Skin of body (tissue), 2 donors: ENCODE measurements around the gene PMM2. TPM values are rescaled to one million over a fixed set of nuclear protein-coding genes. Genes with fewer than 3 reads are reported as not detected.

Experiments used
- DNase-seq: peaks from one replicate; lab custom pipeline; 2025; lab: John Stamatoyannopoulos, UW
- total RNA-seq: library from RNA; depleted of rRNA; stranded (reverse); fragments of >200 nt; gene quantifications from one replicate; pipeline ENCODE4 v1.2.3, GENCODE V29; 2014

The PMM2 gene
- total RNA-seq, 1 donor from 2014 or later = 28.8 TPM

DNA sequence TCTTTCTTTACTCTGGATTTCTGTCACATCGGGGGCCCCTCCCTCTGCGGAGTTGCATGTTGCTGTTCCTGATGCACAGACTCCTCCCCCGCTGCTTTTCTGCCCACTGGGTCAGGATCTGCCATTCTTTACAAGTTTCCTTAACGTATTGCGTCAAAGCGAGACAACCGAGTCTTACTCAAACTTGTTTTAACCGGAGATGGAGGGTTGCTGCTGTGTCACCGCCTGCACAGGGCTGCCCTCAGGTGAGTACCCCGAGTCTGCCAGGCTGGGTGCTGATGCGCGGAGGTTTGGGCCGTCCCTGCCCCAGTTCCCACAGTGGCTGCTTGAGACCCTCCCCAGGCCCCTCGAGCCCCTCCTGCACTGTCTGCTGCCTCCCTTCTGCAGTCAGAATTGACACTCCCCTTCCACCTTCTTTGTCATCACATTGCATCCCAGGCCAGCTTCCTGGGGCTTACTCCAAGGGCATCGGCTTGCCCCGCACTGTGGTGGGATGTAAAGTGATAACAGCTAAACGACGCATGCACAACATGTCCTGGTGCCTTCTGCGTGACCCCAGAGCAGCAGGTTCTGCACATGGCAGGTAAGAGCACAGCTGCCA is 51.9 kb downstream of the PMM2 start:
- no peak for DNase-seq

DNA sequence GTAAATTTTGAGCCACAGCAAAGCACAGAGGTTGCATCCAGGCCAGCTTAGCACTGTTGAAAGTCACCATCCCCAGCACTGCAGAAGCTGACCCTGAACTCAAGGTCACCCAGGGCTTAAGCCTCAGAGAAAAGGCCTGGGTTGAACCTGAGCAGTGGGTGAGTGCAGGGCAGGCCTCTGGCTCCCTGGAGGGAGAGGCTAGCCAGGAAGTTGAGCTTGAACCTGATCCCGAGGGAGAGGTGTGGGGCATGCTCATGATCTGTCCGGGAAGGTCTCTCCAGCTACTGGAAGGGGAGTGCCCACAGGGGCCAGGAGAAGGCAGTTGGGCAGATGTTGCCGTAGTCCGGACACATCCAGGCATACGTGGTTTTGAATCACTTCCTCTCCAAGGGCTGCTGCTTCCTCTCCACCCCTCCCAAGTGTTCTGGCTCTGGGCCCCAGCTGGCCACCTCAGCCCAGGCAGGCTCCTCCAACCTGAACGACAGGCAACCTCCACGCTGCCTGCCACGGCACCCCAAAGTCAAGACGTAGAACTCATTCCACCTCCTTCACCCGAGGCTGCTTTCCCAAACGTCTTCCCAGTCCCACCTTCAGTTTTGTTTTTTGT is 52.7 kb downstream of the PMM2 start:
- DNase-seq = no peak

DNA sequence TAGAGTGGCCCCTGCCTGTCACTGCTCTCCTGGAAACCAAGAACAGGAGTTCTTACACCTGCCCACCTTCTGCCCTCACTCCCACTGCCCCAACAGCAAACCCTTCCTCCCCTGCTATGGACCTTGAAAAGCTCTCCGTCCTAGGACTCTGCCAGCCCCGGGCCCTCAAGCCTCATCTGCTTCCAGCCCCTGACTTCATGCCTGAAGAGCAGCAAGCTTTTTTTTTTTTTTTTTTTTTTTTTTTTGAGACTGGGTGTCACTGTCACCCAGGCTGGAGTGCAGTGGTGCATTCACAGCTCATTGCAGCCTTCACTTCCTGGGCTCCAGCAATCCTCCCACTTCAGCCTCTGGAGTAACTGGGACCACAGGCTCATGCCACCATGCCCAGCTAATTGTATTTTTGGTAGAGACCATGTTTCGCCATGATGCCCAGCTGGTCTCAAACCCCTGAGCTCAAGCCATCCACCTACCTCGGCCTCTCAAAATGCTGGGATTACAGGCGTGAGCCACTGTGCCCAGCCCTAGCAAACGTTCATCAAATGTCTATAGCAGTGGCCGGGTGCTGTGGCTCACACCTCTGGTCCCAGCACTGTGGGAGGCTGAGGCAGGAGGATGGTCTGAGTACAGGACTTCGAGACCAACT is 54.2 kb downstream of the PMM2 start:
- DNase-seq = no peak

DNA sequence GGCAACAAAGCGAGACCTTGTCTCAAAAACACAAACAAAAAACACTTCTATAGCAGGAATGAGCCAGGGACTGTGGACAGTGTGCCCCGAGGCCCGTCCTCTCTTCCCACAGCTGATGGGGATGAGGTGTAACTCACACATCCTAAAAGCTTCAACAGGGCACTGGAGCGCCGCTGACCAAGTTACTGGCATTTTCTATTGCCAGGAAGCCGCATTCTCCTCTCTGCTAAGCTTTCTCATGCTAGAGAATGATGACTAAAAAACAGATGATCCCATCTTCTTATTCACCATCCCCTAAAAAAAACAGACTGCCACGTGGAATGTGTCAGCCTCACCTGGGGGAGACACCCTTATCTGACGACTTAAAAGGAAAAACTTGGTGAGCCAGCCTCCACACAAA is 54.9 kb downstream of the PMM2 start:
- no peak for DNase-seq

DNA sequence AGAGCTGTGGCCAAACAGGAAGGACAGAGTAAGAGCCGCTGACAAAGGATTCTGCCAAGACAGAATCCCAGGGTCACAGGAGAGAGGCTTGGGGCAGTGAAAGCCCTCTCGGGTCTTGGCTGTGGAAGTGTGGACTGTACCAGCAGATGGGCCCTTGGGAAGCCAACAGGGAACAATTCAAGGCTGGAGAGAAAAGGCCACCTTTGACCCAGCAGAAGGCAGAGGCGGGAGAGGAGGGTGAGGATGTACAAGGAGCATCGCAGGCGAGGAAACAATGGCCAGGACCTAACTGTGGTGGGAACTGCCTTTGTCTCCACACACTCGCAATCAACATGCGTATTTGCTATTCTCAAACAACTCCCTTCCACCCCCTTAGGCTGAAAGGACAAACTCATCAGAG is 55.5 kb downstream of the PMM2 start:
- no peak for DNase-seq

DNA sequence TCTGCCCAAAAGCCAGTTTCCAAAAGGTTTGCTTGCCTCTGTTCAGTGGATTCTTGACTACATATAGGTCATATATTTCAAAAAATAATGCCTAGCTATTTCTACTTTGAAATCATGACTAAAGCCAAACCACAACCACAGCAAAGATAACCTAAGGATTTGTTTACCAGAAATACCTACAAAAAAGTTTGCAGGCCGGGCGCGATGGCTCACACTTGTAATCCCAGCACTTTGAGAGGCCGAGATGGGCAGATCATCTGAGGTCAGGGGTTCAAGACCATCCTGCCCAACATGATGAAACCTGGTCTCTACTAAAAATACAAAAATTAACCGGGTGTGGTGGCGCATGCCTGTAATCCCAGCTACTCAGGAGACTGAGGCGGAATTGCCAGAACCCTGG is 56.0 kb downstream of the PMM2 start:
- no peak for DNase-seq

DNA sequence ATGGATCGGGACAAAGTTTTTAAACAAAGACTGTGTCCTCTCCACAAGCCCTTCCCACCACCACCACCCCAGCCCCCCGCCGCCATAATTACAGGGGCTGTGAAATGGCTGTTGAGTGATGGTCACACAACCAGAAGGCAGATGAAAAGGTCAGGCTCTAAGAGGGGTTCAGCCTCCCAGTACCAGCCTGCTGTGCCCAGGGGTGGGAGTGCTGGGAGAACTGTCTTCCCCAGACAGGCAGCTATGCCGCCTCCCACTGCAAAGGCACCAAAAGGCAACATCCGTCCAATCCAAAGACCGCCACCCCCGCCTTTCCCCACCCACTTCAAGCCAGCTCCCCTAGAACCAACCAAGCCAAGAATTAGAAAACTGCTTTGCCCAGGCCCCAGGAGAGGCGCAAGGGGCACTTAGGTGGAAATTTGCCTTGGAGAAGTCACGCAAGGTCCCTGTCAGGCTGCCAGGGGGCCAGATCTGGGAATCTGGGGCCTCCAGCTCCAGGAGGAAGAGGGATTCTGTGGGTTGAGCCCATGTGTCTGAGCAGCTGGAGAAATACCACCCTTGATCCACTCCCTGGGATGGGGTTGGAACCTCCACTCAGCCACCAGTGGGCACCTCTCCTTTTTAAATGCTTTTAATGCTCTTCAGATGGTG is 56.8 kb downstream of the PMM2 start:
- no peak for DNase-seq

DNA sequence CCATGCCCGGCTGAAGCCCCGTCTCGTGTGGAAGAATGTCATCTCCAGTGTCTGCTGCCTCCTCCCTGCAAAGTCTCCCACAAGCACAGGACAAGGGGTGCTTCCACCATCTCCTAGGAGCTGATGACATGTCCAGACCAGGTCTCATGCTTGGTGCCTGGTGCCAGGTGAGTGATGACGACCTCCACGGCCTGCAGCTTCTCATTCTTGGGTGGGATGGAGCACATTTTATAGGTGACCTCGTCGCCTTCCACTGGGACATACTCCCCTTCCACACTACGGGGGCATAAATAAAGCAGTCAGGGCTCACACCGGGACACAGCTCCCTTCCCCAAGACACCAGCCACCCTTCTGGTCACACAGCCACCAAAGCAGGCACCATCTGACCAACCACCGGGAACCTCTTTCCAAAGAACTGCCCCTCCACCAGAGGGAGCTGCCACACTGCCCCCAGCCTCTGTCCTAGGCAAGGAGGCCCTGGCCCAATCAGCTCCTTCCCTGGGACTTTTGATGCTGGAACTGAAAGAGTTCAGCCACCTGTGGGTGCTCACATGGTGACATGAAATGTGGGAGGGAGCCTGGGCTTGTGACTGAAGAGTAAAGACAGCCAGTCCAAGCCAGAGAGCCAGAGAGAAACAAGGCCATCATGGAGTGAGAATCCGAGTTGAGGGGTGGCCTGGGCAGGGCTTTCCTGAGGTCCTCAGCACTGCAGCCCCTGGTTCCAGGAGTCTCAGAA is 57.6 kb downstream of the PMM2 start:
- DNase-seq = no peak

DNA sequence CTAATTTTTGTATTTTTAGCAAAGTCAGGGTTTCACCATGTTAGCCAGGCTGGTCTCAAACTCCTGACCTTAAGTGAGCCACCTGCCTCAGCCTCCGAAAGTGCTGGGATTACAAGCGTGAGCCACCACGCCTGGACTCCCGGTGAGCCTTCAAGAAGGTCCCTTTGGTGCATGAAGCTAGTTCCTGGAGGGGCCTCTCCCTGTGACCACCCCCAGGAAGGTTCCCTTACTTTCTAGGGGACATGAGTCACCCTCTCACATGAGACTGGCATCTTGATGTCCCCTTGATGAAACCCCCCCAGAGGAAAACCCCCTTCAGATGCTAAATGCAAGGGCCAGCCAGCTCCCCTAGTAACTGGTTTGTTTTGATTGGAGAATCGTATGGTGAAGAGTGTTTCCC is 58.3 kb downstream of the PMM2 start:
- no peak for DNase-seq

DNA sequence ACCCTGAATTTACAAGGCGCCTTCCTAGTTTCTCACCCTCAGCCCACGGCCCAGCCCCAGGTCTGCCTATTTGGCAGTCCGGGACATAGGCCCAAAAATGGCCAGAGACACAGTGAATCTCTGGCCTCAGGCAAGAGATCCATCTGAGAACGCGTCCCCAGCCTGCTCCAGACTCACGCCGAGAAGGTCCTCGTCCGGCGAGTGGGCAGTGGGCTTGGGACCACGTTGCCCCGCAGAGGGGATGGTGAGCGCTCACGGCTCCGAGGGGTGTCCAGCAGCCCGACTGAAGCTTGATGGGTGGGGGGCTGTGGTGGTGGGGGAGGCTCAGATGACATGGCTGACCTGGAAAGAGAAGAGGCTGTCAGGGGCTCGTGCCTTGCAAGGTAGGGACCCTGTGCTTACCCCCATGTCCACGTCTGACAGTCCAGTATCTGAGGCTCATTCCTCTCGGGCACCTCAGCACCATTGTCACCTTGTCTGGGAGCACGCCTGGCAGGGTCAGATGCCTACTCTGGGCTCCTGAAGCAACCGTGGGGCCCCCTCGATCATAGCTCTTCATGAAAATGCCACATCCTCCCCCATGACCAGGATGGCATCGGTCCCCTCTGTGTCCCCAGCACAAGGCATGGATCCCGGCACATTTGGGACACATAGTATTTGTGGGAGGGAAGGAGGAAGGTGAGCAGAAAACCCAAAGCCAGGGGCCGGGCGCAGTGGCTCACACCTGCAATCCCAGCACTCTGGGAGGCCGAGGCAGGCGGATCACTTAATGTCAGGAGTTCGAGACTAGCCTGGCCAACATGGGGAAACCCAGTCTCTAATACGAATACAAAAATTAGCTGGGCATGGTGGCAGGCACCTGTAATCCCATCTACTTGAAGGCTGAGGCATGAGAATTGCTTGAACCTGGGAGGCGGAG is 61.6 kb downstream of the PMM2 start:
- no peak for DNase-seq

DNA sequence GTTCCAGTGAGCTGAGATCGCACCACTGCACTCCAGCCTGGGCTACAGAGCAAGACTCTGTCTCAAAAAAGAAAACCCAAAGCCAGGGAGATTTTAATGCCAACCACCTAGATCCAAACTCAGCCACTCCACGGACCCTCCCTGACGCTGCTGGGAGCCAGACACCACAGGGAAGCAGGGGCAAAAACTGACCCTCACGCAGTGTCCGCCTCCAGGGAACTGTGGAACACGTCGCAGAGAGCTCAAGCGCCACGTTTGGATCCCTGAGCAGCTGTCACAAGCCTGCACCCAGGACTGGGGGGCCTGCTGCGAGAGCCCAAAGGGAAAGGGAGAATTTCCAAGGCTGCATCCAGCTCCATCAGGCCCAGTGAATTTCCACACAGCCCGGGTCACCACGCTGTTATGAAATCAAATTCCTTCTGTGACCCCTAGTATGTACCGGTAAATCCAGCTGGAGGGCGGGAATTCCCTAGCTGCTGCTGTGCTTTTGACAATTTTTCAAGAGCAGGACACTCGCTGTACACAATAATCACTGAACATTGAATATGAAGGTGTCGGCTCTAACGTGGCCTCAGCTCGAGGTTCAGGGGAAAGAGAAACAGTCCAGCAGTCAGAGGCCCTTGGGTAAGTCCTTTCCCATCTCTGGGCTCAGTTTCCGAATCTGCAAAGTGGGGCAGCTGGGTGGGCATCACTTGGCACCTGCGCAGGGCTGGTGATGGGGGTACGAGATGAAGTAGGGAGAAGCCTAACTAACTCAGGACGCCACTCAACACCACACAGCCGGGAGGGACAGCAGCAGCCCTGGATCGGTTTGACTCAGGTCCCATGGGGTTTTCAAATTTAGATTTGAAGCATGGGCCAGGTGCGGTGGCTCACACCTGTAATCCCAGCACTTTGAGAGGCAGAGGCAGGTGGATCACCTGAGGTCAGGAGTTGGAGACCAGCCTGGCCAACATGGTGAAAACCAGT is 62.6 kb downstream of the PMM2 start:
- DNase-seq = no peak

DNA sequence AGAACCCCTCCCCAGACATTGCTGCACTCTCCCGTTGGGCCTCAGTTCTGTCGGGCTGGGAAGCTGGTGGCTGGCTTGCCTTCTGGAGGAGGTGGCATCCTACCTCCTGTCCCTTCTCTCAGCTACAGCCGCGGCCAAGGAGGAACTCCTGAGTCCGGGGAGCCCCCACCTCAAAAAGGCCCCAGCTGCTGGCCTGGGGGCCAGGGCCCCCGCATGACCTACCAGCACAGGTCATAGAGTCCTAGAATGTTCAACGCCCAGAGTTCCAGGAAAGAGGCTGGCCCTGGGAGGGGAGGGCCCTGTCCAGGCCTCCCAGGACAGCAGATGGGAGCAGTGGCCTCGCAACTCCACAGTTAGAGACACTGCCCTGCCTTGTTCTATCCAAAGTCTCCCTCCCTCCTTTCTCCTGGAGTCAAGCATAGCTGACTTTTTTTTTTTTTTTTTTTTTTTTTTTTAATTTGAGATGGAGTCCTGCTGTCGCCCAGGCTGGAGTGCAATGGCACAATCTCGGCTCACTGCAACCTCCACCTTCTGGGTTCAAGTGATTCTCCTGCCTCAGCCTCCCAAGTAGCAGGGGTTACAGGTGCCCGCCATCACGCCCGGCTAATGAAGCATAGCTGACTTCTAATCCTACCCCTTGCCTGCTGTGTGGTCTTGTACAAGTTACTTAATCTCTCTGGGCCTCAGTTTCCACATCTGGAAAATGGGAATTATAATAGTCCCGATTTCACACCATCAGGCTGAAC is 64.1 kb downstream of the PMM2 start:
- no peak for DNase-seq

DNA sequence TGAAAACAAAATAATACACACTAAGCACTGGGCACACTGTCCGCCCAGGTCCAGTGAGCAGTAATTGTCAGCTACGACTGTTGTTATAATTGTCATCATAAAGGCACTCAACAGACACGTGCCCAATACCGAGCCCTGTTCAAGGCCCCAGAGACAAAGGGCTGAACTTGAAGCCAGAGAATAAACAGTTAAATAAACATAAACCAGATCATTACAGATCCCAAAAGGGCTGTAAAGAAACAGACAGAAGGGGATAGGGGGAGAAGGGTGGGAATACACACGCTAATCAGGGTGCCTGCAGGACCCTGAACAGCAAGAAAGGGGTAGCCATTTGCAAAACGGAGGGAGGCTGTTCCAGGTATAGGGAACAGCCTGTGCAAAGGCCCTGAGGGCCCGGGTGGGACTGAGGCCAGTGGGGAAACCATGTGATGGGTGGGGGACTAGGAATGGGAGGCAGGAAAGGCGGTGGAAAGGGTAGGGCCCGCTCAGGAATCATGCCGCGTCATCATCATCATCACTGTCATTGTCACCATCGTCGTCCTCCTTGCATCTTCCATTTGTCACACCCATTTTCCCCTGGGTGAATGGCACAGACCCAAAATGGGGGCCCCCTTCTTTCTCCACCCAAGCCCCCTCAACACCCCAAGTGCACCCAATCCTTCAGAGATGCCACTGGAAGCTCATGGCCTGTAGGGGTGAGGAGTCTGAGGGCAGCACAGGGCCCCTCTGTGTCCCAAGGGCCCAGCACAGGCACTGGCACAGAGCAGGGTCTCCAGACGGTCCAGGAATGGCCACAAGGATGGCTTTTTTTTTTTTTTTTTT is 64.9 kb downstream of the PMM2 start:
- no peak for DNase-seq

DNA sequence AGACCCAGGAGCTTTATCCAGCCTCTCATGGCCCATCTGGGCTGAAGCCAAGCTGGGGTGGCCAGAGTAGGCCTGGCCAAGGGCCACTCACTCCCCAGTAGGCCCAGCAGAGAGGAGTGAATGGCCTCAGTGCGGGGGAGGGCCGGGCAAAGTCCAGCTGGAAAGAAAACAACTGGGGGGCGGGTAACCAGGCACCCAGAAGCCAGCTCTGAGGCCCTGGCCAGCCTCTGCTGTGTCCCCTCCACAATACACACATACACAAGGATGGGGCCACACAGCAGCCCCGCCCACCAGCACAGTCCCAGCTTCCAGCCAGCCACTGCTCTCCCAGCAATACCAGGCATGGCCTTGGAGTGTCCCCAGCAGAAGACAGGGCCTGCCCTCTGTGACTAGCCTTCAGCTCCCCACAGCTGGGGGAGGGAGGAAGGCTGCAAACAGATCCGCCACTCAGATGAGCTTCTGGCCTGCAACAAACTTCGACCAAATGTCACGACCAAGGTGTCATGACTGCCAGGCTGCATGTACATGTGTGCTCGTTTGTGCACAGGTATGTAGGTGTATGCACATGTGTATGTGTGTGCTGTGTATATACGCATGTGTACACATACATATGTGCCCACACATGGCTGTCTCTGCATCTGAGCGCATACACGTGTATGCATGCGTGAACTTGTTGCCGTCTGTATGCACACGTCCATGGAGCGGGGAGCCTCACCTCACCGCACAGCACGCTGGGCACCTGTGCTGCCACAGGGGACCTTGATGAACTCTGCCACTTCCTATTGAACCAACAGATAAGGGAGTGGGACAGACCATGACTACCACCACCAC is 66.2 kb downstream of the PMM2 start:
- no peak for DNase-seq

DNA sequence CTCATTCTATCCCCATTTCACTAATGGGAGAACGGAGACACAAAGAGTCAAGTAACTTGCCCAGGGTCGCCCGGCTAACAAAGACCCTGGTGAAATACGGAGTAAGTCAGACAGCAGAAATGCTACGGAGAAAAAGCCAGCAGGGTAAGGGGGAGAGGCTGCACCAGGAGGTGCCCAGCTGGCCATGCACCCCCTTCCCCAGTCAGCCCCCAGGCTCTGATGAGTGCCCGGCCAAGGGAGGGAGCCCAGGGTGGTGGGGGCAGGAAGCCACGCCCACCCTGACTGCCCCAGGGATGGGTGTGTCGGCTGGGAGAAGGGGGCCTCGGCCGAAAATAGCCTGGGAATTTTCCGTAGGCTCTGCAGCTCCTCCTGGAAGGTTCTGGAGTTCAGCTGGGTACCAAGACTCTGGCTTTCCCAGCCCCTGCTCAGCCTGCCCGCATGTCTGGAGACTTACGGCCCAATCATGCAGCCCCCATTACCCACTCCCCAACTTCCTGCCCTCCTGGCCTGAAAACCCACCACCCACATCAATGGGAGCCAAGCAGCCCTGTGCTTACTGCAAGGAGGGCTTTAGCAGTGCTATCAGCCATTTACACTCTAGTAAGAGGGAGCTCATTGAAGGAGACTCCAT is 67.0 kb downstream of the PMM2 start:
- no peak for DNase-seq

DNA sequence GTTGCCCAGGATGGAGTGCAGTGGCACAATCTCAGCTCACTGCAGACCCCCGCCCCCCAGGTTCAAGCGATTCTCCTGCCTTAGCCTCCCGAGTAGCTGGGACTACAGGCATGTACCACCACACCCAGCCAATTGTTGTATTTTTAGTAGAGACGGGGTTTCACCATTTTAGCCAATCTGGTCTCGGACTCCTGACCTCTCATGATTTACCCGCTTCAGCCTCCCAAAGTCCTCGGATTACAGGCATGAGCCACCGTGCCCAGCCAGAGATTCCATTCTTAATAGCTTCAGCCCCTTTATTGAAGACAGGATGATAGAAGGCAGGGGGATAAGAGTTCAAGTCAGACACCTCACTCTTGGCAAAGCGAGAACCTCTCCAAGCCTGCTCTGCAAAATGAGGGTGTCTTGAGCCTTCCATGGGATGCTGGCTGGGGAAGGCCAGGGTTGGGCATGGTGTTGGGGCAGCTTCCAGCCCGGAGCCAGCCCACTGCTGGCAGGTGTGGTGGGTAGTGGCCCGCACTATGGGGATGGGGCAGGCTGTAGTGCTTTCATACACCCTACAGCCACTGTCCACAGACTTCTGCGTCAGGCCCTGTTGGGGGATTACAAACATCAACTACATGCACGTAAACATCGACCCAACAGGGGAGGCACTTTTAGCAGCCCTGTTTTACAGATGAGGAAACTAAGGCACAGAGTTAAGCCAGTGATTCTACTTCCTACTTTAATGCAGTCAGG is 67.7 kb downstream of the PMM2 start:
- no peak for DNase-seq
